ENCODE data around the gene CYP27C1.

GRCh38 chr2:127163921-127164320, 56.2 kb downstream of the CYP27C1 start:
- no peak for TF ChIP-seq CTCF (IDR thresholded peaks at IDR 0.05)
- TF ChIP-seq EP300 (IDR thresholded peaks at IDR 0.05), result no peak
- no peak for TF ChIP-seq POLR2A (IDR thresholded peaks at IDR 0.05)
- TF ChIP-seq POLR2AphosphoS5 (IDR thresholded peaks at IDR 0.05), result no peak
